Osteocyte (in vitro differentiated cells): Measurements from ENCODE around the gene PTPRK. TPM values are rescaled to one million over a fixed set of nuclear protein-coding genes. Genes with fewer than 3 reads are reported as not detected.

Experiments used
- DNase-seq: peaks from one replicate; pipeline ENCODE4 v3.0.0; 2021; ENCODE audit warnings: mixed read lengths; ENCODE audit not compliant: unreplicated experiment; ENCODE audit errors: extremely low spot score
- H3K27ac Mint-ChIP-seq: one replicate; pipeline ENCODE4 v1.8.0; 2021; ENCODE audit warnings: mild to moderate bottlenecking, mixed read lengths; ENCODE audit not compliant: unreplicated experiment
- H3K27me3 Mint-ChIP-seq: one replicate; pipeline ENCODE4 v1.8.0; 2021; ENCODE audit warnings: mixed read lengths; ENCODE audit not compliant: unreplicated experiment
- H3K36me3 Mint-ChIP-seq: one replicate; pipeline ENCODE4 v1.8.0; 2021; ENCODE audit warnings: mixed read lengths; ENCODE audit not compliant: unreplicated experiment
- H3K4me1 Mint-ChIP-seq: one replicate; pipeline ENCODE4 v1.8.0; 2021; ENCODE audit warnings: mixed read lengths; ENCODE audit not compliant: unreplicated experiment
- H3K4me3 Mint-ChIP-seq: one replicate; pipeline ENCODE4 v1.8.0; 2021; ENCODE audit warnings: mild to moderate bottlenecking, moderate library complexity, mixed read lengths; ENCODE audit not compliant: unreplicated experiment
- H3K9me3 Mint-ChIP-seq: one replicate; pipeline ENCODE4 v1.8.0; 2021; ENCODE audit warnings: mixed read lengths; ENCODE audit not compliant: unreplicated experiment
- total RNA-seq: library from RNA; stranded (reverse); gene quantifications from 2 replicates; pipeline ENCODE4 v1.2.1, GENCODE V29; 2021
- TF ChIP-seq, protein P1 (sequence below): fragments of 200-600 bp; sonication (generic); IDR thresholded peaks from 2 replicates; pipeline ENCODE4 v1.5.0; 2021; ENCODE audit warnings: antibody characterized with exemption, mild to moderate bottlenecking, moderate library complexity

The PTPRK gene
- total RNA-seq, 1 donor from 2014 or later: 130 TPM

DNA sequence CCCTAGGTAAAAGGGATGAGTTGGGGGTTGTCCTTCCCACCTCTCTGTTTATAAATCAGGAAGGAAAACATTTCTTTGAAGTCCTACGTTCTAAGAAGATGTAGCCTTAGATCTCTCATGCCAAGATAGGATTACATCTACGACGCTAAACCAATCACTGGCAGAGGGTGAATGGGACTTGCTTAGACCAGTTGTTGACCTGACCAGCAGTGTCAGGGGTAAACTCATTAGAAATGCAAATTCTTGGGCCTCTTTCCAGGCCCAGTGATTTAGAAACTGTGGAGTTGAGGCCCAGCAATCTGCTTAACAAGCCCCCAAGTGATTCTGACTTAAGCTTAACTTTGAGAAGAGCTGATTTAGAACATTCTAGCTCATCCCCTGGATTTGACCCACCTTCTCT lies 472.4 kb downstream of the PTPRK start:
- DNase-seq: no peak
- no peak overlapping the region for H3K4me3 Mint-ChIP-seq
- no peaks in the 10 kb centered on the region for H3K9me3 Mint-ChIP-seq
- H3K27me3 Mint-ChIP-seq: no peaks in the 10 kb centered on the region
- H3K36me3 Mint-ChIP-seq: peaks cover 24% of the 10 kb centered on the region
- no peak overlapping the region for H3K27ac Mint-ChIP-seq
- TF ChIP-seq, protein P1, sequence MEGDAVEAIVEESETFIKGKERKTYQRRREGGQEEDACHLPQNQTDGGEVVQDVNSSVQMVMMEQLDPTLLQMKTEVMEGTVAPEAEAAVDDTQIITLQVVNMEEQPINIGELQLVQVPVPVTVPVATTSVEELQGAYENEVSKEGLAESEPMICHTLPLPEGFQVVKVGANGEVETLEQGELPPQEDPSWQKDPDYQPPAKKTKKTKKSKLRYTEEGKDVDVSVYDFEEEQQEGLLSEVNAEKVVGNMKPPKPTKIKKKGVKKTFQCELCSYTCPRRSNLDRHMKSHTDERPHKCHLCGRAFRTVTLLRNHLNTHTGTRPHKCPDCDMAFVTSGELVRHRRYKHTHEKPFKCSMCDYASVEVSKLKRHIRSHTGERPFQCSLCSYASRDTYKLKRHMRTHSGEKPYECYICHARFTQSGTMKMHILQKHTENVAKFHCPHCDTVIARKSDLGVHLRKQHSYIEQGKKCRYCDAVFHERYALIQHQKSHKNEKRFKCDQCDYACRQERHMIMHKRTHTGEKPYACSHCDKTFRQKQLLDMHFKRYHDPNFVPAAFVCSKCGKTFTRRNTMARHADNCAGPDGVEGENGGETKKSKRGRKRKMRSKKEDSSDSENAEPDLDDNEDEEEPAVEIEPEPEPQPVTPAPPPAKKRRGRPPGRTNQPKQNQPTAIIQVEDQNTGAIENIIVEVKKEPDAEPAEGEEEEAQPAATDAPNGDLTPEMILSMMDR: no peak
- H3K4me1 Mint-ChIP-seq: peaks cover 9% of the 10 kb centered on the region

DNA sequence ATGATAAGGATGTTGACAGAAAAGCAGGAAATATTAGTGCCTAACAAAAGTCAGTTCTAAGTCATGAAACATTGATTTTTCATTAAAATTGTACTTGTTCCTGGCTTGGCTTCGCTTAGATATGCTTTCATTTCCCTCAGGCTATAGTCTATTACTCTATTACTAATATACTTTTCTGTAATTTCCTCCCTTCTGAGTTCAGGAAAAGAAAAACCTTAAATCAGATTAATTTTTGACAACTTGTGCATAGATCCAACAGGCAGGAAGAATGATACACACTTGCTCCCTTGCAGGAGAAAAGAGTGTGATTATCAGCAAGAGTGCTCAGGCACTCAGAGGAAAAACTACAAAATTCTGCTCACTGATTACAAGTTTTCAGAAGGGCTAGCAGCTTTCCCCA lies 474.4 kb downstream of the PTPRK start:
- H3K4me1 Mint-ChIP-seq: peaks cover 9% of the 10 kb centered on the region
- TF ChIP-seq, protein P1: no peak
- no peak overlapping the region for H3K27ac Mint-ChIP-seq
- no peak for DNase-seq
- no peaks in the 10 kb centered on the region for H3K9me3 Mint-ChIP-seq
- H3K4me3 Mint-ChIP-seq: no peak overlapping the region
- no peaks in the 10 kb centered on the region for H3K27me3 Mint-ChIP-seq
- H3K36me3 Mint-ChIP-seq: peaks cover 23% of the 10 kb centered on the region

DNA sequence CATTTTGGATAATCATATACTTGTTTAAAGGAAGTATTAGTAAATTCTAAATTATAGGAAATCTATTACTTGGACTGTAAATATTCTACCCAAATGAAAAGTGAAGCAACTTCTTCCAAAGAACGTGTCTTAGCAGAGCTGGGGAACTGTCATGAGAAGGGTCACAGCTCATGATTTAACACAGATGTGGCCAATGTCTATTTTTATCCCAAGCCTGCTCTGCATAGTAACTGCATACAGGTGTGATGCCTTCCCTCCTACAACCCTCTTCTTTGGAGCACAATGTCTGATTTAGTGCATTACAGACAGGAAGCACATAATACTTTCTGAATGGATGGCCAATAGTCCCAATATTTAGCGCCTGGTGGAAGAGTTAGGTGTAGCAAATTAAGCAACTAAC lies 480.9 kb downstream of the PTPRK start:
- TF ChIP-seq, protein P1: no peak
- H3K9me3 Mint-ChIP-seq: no peaks in the 10 kb centered on the region
- no peak overlapping the region for H3K27ac Mint-ChIP-seq
- no peak overlapping the region for H3K4me3 Mint-ChIP-seq
- no peak for DNase-seq
- H3K27me3 Mint-ChIP-seq: no peaks in the 10 kb centered on the region
- H3K36me3 Mint-ChIP-seq: peaks cover 21% of the 10 kb centered on the region
- H3K4me1 Mint-ChIP-seq: peaks cover 8% of the 10 kb centered on the region

DNA sequence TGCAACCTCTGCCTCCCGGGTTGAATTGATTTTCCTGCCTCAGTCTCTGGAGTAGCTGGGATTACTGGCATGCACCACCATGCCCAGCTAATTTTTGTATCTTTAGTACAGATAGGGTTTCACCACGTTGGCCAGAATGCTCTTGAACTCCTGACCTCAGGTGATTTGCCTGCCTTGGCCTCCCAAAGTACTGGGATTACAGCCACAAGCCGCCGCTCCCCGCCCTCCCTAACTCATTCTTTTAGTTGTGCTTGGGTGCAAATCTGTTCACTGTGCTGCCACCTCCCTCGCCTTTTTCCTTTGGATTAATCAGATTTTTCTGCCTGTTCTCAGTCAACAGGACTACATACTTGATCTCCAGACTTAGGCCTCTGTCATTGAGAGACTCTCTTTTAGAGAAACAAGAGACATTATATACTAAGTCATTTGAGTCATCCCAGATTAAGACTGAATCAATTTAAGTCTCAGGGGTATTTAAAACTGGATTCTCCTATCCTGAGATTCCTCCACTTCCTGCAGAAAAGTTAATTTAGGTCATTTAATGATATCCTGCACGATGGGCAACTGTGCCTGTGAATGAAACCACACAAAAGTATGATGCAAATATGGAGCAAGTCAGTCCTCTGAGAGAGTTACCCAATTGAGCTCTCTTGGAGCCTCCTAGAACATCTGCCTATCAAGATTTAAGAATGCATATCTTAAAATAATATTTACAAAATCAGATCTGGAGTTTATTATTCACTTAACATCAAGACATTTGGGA lies 483.4 kb downstream of the PTPRK start:
- Mint-ChIP-seq H3K36me3 (peaks cover 18% of the 10 kb centered on the region), H3K27me3 (no peaks in the 10 kb centered on the region), H3K27ac (no peak overlapping the region), H3K4me3 (no peak overlapping the region), H3K9me3 (no peaks in the 10 kb centered on the region), H3K4me1 (peaks cover 8% of the 10 kb centered on the region)
- TF ChIP-seq, protein P1: no peak
- no peak for DNase-seq

DNA sequence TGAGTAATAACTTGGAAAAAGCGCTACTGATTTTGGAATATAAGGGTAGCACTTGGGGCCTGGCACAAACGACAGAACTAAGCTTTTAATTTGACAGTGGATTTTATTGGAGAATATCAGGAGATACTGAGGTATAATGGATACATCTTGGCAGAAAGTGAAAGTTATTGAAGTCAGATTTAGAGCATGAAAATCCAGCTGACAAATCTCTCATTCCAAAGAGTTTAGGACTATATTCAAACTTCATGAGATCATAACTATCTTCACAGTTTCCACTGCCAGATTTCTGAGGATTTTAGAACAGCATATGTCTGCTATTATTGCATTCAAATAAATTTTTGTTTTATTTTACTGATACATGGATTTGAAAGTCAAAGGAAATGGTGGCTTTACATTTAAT lies 487.2 kb downstream of the PTPRK start:
- peaks cover 5% of the 10 kb centered on the region for H3K4me1 Mint-ChIP-seq
- TF ChIP-seq, protein P1: no peak
- H3K27ac Mint-ChIP-seq: no peak overlapping the region
- H3K36me3 Mint-ChIP-seq: peaks cover 18% of the 10 kb centered on the region
- H3K27me3 Mint-ChIP-seq: no peaks in the 10 kb centered on the region
- no peaks in the 10 kb centered on the region for H3K9me3 Mint-ChIP-seq
- no peak overlapping the region for H3K4me3 Mint-ChIP-seq
- no peak for DNase-seq
